HCT116 (cell line): Measurements from ENCODE around the gene BHLHA9. TPM values are rescaled to one million over a fixed set of nuclear protein-coding genes. Genes with fewer than 3 reads are reported as not detected.
A peak's percentile ranks its signal among the peaks of the same experiment; 100 is the strongest.

Experiments
- ATAC-seq: fragments of 200-7000 bp; cut with Tn5 transposase; 2 replicates; pipeline ENCODE4 v1.9.1; 2020; ENCODE audit warnings: mild to moderate bottlenecking, moderate library complexity
- BruUV-seq: library from RNA; stranded (reverse); fragments of 400-500 nt; replicated peaks from 2 replicates; lab custom pipeline; 2021; lab: Mats Ljungman, UMichigan
- CTCF ChIA-PET: fragments of 300-600 bp; sonication (Branson Sonifier 250); formaldehyde crosslinking; loops from one replicate; lab custom pipeline; 2021; ENCODE audit warnings: antibody characterized with exemption; lab: Charles Lee
- POLR2A ChIA-PET: fragments of 300-600, 350-600 bp; sonication (Branson Sonifier 250); formaldehyde crosslinking; loops from one replicate; lab custom pipeline; 2021; ENCODE audit warnings: antibody characterized with exemption; lab: Charles Lee
- RAD21 ChIA-PET, 2 experiments: fragments of 300-600 bp; sonication (Branson Sonifier 250); formaldehyde crosslinking; loops; one replicate each; lab custom pipeline; 2023; ENCODE audit warnings: low total read pairs in 2 of 2; ENCODE audit not compliant: uncharacterized antibody in 2 of 2, unreplicated experiment in 2 of 2, low non-redundant PET in 1 of 2; lab: Charles Lee
- DNase-seq: peaks from one replicate; pipeline ENCODE4 v3.0.0-alpha.2; 2010; ENCODE audit warnings: low read depth, low spot score
- H2AFZ ChIP-seq: fragments of 200-600 bp; shearing (Covaris generic), sonication (generic); 2 replicates; pipeline ENCODE4 v1.6.1; 2017; ENCODE audit warnings: low read depth, mixed run types, mixed read lengths, antibody characterized with exemption, low read length; ENCODE audit not compliant: poor library complexity, severe bottlenecking
- H3K27ac ChIP-seq: 2 replicates; pipeline ENCODE4 v1.5.1; 2012; ENCODE audit warnings: low read depth, low read length
- H3K27me3 ChIP-seq: fragments of 200-600 bp; sonication (generic); 2 replicates; pipeline ENCODE4 v1.6.1; 2016; ENCODE audit warnings: mixed run types, low read length, mixed read lengths; ENCODE audit not compliant: insufficient read depth
- H3K36me3 ChIP-seq, 2 experiments: fragments of 200-500 bp in 1 of 2; fragments of 200-600 bp in 1 of 2; sonication (Bioruptor generic) in 1 of 2; sonication (generic) in 1 of 2; 2 replicates each; pipeline versions ENCODE4 v1.5.1 to v1.6.1; 2014 to 2016; ENCODE audit warnings: low read length in 2 of 2, inconsistent platforms in 1 of 2, mixed read lengths in 1 of 2, mixed run types in 1 of 2; ENCODE audit not compliant: insufficient read depth in 2 of 2, control insufficient read depth in 1 of 2
- H3K4me1 ChIP-seq, 2 experiments: fragments of 200-600 bp in 1 of 2; sonication (generic) in 1 of 2; 2 replicates each; pipeline versions ENCODE4 v1.5.1 to v1.6.1; 2012 to 2017; ENCODE audit warnings: low read length in 2 of 2, inconsistent platforms in 1 of 2, mild to moderate bottlenecking in 1 of 2, mixed read lengths in 1 of 2, mixed run types in 1 of 2, moderate library complexity in 1 of 2; ENCODE audit not compliant: insufficient read depth in 2 of 2, control insufficient read depth in 1 of 2
- H3K4me2 ChIP-seq: fragments of 200-600 bp; sonication (generic); 2 replicates; pipeline ENCODE4 v1.6.1; 2017; ENCODE audit warnings: mixed run types, low read length, mixed read lengths
- H3K4me3 ChIP-seq, 2 experiments: fragments of 200-600 bp in 1 of 2; sonication (generic) in 1 of 2; replicated peaks in 1 of 2; 2 replicates each; pipeline ENCODE4 v1.5.1; 2011 to 2016; ENCODE audit warnings: low read length in 2 of 2, control low read depth in 1 of 2, low read depth in 1 of 2, mild to moderate bottlenecking in 1 of 2, mixed read lengths in 1 of 2, mixed run types in 1 of 2
- H3K79me2 ChIP-seq: fragments of 200-600 bp; sonication (generic); 2 replicates; pipeline ENCODE4 v1.6.1; 2017; ENCODE audit warnings: mild to moderate bottlenecking, mixed run types, low read length, moderate library complexity, mixed read lengths; ENCODE audit not compliant: insufficient read depth
- H3K9ac ChIP-seq: fragments of 200-600 bp; sonication (generic); 2 replicates; pipeline ENCODE4 v1.6.1; 2016; ENCODE audit warnings: low read length, mixed read lengths
- H3K9me2 ChIP-seq: fragments of 200-600 bp; sonication (generic), shearing (Covaris generic); 2 replicates; pipeline ENCODE4 v1.6.1; 2017; ENCODE audit warnings: mixed run types, mild to moderate bottlenecking, moderate library complexity; ENCODE audit not compliant: insufficient read depth
- H3K9me3 ChIP-seq, 2 experiments: fragments of 200-500 bp in 1 of 2; fragments of 200-600 bp in 1 of 2; sonication (Bioruptor generic) in 1 of 2; sonication (generic) in 1 of 2; 2 replicates each; pipeline ENCODE4 v1.6.1; 2014 to 2017; ENCODE audit warnings: low read length in 2 of 2, mixed read lengths in 2 of 2, inconsistent platforms in 1 of 2, low read depth in 1 of 2, mild to moderate bottlenecking in 1 of 2, mixed run types in 1 of 2, moderate library complexity in 1 of 2; ENCODE audit not compliant: control insufficient read depth in 1 of 2, insufficient read depth in 1 of 2
- H4K20me1 ChIP-seq: fragments of 200-600 bp; sonication (generic), shearing (Covaris generic); 2 replicates; pipeline ENCODE4 v1.6.1; 2017; ENCODE audit warnings: mixed run types, mild to moderate bottlenecking, moderate library complexity; ENCODE audit not compliant: insufficient read depth
- ATF3 ChIP-seq: IDR thresholded peaks from 2 replicates; pipeline ENCODE4 v1.6.1; 2012
- CBX3 ChIP-seq: IDR thresholded peaks from 2 replicates; pipeline ENCODE4 v1.6.1; 2012; ENCODE audit warnings: low read depth
- CEBPB ChIP-seq: IDR thresholded peaks from 2 replicates; pipeline ENCODE4 v1.6.1; 2012; ENCODE audit warnings: low read depth
- CTCF ChIP-seq, 3 experiments: fragments of 200-600 bp in 1 of 3; sonication (generic) in 1 of 3; IDR thresholded peaks in 2 of 3; conservative IDR thresholded peaks in 1 of 3; 2 replicates each; pipeline ENCODE4 v1.5.1; 2012 to 2017; ENCODE audit warnings: low read depth in 2 of 3, low read length in 2 of 3, antibody characterized with exemption in 1 of 3, borderline replicate concordance in 1 of 3, control low read depth in 1 of 3, mild to moderate bottlenecking in 1 of 3, mixed read lengths in 1 of 3, mixed run types in 1 of 3, moderate library complexity in 1 of 3; ENCODE audit not compliant: insufficient read depth in 1 of 3
- EGR1 ChIP-seq: IDR thresholded peaks from 2 replicates; pipeline ENCODE4 v1.6.1; 2012; ENCODE audit warnings: low read depth
- ELF1 ChIP-seq: IDR thresholded peaks from 2 replicates; pipeline ENCODE4 v1.6.1; 2012; ENCODE audit warnings: low read depth, borderline replicate concordance
- FOSL1 ChIP-seq: IDR thresholded peaks from 2 replicates; pipeline ENCODE4 v1.6.1; 2012; ENCODE audit warnings: low read depth
- JUND ChIP-seq: IDR thresholded peaks from 2 replicates; pipeline ENCODE4 v1.6.1; 2012
- MAX ChIP-seq: IDR thresholded peaks from 2 replicates; pipeline ENCODE4 v1.6.1; 2012
- POLR2A ChIP-seq: IDR thresholded peaks from 2 replicates; pipeline ENCODE4 v1.7.0; 2011; ENCODE audit warnings: borderline replicate concordance; ENCODE audit not compliant: insufficient read depth, insufficient read length; ENCODE audit errors: extremely low read depth
- REST ChIP-seq: IDR thresholded peaks from 2 replicates; pipeline ENCODE4 v1.6.1; 2012; ENCODE audit warnings: low read depth
- SRF ChIP-seq: IDR thresholded peaks from 2 replicates; pipeline ENCODE4 v1.6.1; 2012; ENCODE audit warnings: low read depth
- TCF7L2 ChIP-seq: IDR thresholded peaks from 2 replicates; pipeline ENCODE4 v1.7.0; 2011; ENCODE audit warnings: borderline replicate concordance, inconsistent platforms; ENCODE audit not compliant: insufficient read depth, insufficient read length; ENCODE audit errors: extremely low read depth
- ZFX ChIP-seq: fragments of 450-650 bp; IDR thresholded peaks from 2 replicates; pipeline ENCODE4 v1.6.1; 2017
- ZNF274 ChIP-seq: fragments of 200-500 bp; sonication (Bioruptor generic); IDR thresholded peaks from 2 replicates; pipeline ENCODE4 v1.6.1; 2014; ENCODE audit warnings: mild to moderate bottlenecking, low read depth, low read length, inconsistent platforms
- intact Hi-C: fragments of 100-400 bp; cut with micrococcal nuclease; formaldehyde crosslinking; loops from 2 replicates; pipeline ENCODE4 v1.10.0; 2022
- total RNA-seq: library from RNA; stranded (reverse); gene quantifications from one replicate; pipeline ENCODE4 v1.2.1, GENCODE V29; 2021; ENCODE audit not compliant: unreplicated experiment

The BHLHA9 gene
- total RNA-seq, 1 experiment from 2014 or later, result not detected

- RAD21 ChIA-PET, result no interaction called here
- CTCF ChIA-PET, result no interaction called here
- BruUV-seq, result no TSS peak
- Histone ChIP-seq H3K27me3 (no peaks in the 10 kb centered on the region), H3K4me3 (no peak overlapping the region), H3K9ac (no peak overlapping the region), H3K36me3 (no peaks in the 10 kb centered on the region), H3K9me3 (no peaks in the 10 kb centered on the region), H2AFZ (no peak overlapping the region), H3K4me1 (no peaks in the 10 kb centered on the region), H3K79me2 (no peaks in the 10 kb centered on the region), H3K9me2 (no peaks in the 10 kb centered on the region), H3K27ac (no peak overlapping the region), H3K4me2 (no peak overlapping the region), H4K20me1 (no peaks in the 10 kb centered on the region)
- TF ChIP-seq JUND (no peak), CBX3 (no peak), REST (no peak)
- POLR2A ChIA-PET, result no interaction called here
- no peak for DNase-seq
- no peak for ATAC-seq
- intact Hi-C loops, result no loop called here
Observed at GRCh38 chr17:1299552-1300370, 29.5 kb downstream of the BHLHA9 start.

- no peak overlapping the region for H3K4me2 ChIP-seq
- no peak overlapping the region for H2AFZ ChIP-seq
- H4K20me1 ChIP-seq, result no peaks in the 10 kb centered on the region
- ChIA-PET POLR2A (no interaction called here), CTCF (no interaction called here), RAD21 (no interaction called here)
- BruUV-seq, result no TSS peak
- no peak for DNase-seq
- ATAC-seq, result 0 out of 2 replicates have a peak, but pooled peaks have one; percentile 21
- H3K4me1 ChIP-seq, result no peaks in the 10 kb centered on the region
- intact Hi-C loops, result no loop called here
- no peak overlapping the region for H3K4me3 ChIP-seq
- no peak overlapping the region for H3K27ac ChIP-seq
- H3K9me2 ChIP-seq, result no peaks in the 10 kb centered on the region
- H3K9me3 ChIP-seq, result no peaks in the 10 kb centered on the region
- H3K27me3 ChIP-seq, result no peaks in the 10 kb centered on the region
- no peak overlapping the region for H3K9ac ChIP-seq
- no peaks in the 10 kb centered on the region for H3K79me2 ChIP-seq
- H3K36me3 ChIP-seq, result no peaks in the 10 kb centered on the region
- TF ChIP-seq TCF7L2 (no peak), CEBPB (no peak), SRF (no peak), FOSL1 (no peak), ZFX (no peak), CBX3 (no peak), MAX (no peak), CTCF (IDR thresholded peaks at IDR 0.05 in 2 of 3, conservative IDR thresholded peaks at IDR 0.05 in 1 of 3; ENCODE audit: borderline replicate concordance in 1 of 3, insufficient read depth in 1 of 3, low read depth in 2 of 3, low read length in 2 of 3) (no peak), POLR2A (no peak), ELF1 (no peak), ATF3 (no peak), ZNF274 (no peak), EGR1 (no peak)
Observed at GRCh38 chr17:1300371-1300905, 30.2 kb downstream of the BHLHA9 start.
